HG03097 (cell line): Measurements from ENCODE around the gene UPK3A.

Experiments used
- ATAC-seq: cut with Tn5 transposase; IDR thresholded peaks from one replicate; pipeline ENCODE4 v1.9.1; 2021; ENCODE audit not compliant: unreplicated experiment, low FRiP score

The UPK3A gene

GRCh38 chr22:45308391-45308956 is 23.7 kb downstream of the UPK3A start:
- no peak for ATAC-seq

- ATAC-seq = no peak
Observed at GRCh38 chr22:45308957-45309421, 24.2 kb downstream of the UPK3A start.

- peak; percentile 76 for ATAC-seq
Observed at GRCh38 chr22:45309422-45310227, 24.9 kb downstream of the UPK3A start, which contains the start of gene FAM118A. TSS of gene FAM118A (plus strand) at chr22:45309934. CDS start at chr22:45322380, 12,446 bp downstream.

- no peak for ATAC-seq
Observed at GRCh38 chr22:45310331-45310976, 25.7 kb downstream of the UPK3A start.

- ATAC-seq = no peak
Observed at GRCh38 chr22:45310977-45311531, 26.3 kb downstream of the UPK3A start.

- ATAC-seq = no peak
Observed at GRCh38 chr22:45312415-45312814, 27.7 kb downstream of the UPK3A start.

- no peak for ATAC-seq
Observed at GRCh38 chr22:45312856-45313255, 28.1 kb downstream of the UPK3A start.

GRCh38 chr22:45314054-45314721 is 29.4 kb downstream of the UPK3A start:
- no peak for ATAC-seq

GRCh38 chr22:45314786-45315185 is 30.0 kb downstream of the UPK3A start:
- ATAC-seq = no peak

GRCh38 chr22:45316796-45317526 is 32.2 kb downstream of the UPK3A start:
- no peak for ATAC-seq

GRCh38 chr22:45317551-45318167 is 32.9 kb downstream of the UPK3A start:
- ATAC-seq = no peak

GRCh38 chr22:45318168-45318557 is 33.4 kb downstream of the UPK3A start:
- ATAC-seq = no peak

- no peak for ATAC-seq
Observed at GRCh38 chr22:45318558-45319323, 34.0 kb downstream of the UPK3A start.

- no peak for ATAC-seq
Observed at GRCh38 chr22:45319324-45319685, 34.6 kb downstream of the UPK3A start.

GRCh38 chr22:45320357-45320976 is 35.7 kb downstream of the UPK3A start:
- no peak for ATAC-seq

- no peak for ATAC-seq
Observed at GRCh38 chr22:45321827-45322226, 37.1 kb downstream of the UPK3A start.

GRCh38 chr22:45322873-45323525 is 38.2 kb downstream of the UPK3A start:
- ATAC-seq = no peak

GRCh38 chr22:45323695-45324094 is 38.9 kb downstream of the UPK3A start:
- no peak for ATAC-seq
